Esophagus squamous epithelium (tissue), 5 donors: ENCODE results near the gene DBT. TPM values are rescaled to one million over a fixed set of nuclear protein-coding genes. Genes with fewer than 3 reads are reported as not detected.
A peak's percentile ranks its signal among the peaks of the same experiment; 100 is the strongest.
"Not testable (repeated sequence)": the region's sequence is repeated elsewhere in the genome, so short reads cannot be mapped to it uniquely, and the experiment has no call there.

Experiments
- DNase-seq: peaks from one replicate; lab custom pipeline; 2025; lab: John Stamatoyannopoulos, UW
- H3K27ac ChIP-seq, 4 donors: fragments of 200-600 bp; sonication (generic); one replicate each; pipeline ENCODE4 v1.5.1; 2016 to 2019; ENCODE audit warnings: mild to moderate bottlenecking in 1 of 4
- H3K27me3 ChIP-seq, 4 donors: fragments of 200-600 bp; sonication (generic); 1 replicate in 3 of 4; 2 replicates in 1 of 4; pipeline versions ENCODE4 v1.5.1 to v1.6.0; 2017 to 2021; ENCODE audit warnings: antibody characterized with exemption in 1 of 4
- H3K36me3 ChIP-seq, 3 donors: fragments of 200-600 bp; sonication (generic); one replicate each; pipeline ENCODE4 v1.5.1; 2016 to 2019
- H3K4me1 ChIP-seq, 3 donors: fragments of 200-600 bp; sonication (generic); one replicate each; pipeline ENCODE4 v1.5.1; 2017 to 2019
- H3K4me3 ChIP-seq, 4 donors: fragments of 200-600 bp; sonication (generic); 1 replicate in 3 of 4; 2 replicates in 1 of 4; pipeline ENCODE4 v1.5.1; 2016 to 2019; ENCODE audit warnings: mild to moderate bottlenecking in 2 of 4, moderate library complexity in 1 of 4
- H3K9me3 ChIP-seq, 3 donors: fragments of 200-600 bp; sonication (generic); one replicate each; pipeline ENCODE4 v1.5.1; 2016 to 2019
- CTCF ChIP-seq, 6 experiments: fragments of 450-650 bp in 4 of 6; fragments of 200-600 bp in 2 of 6; sonication (generic) in 2 of 6; IDR thresholded peaks; one replicate each; pipeline ENCODE4 v1.5.1; 2016 to 2019; ENCODE audit warnings: antibody characterized with exemption in 6 of 6, mild to moderate bottlenecking in 4 of 6, moderate library complexity in 4 of 6
- POLR2A ChIP-seq, 4 donors: fragments of 450-650 bp; IDR thresholded peaks; one replicate each; pipeline ENCODE4 v1.6.1; 2017; ENCODE audit warnings: antibody characterized with exemption in 4 of 4, mild to moderate bottlenecking in 4 of 4, moderate library complexity in 3 of 4
- WGBS, 2 donors: methylation state at CpG; one replicate each; pipeline ENCODE4 v1.1.5; 2018; 5-methylcytosine and 5-hydroxymethylcytosine counted together
- intact Hi-C: fragments of 100-400 bp; cut with DNase I; formaldehyde crosslinking; loops from one replicate; pipeline ENCODE4 v1.15.0; 2022
- total RNA-seq, 4 donors: library from RNA; depleted of rRNA; stranded (reverse); fragments of >200 nt; gene quantifications; one replicate each; pipeline ENCODE4 v1.1.0, GENCODE V29; 2016
- donor health status: DM: yes; HTN: yes; CAD: no.

DBT gene
- total RNA-seq, 4 donors from 2014 or later = 6.1 to 9.4 (median 6.8) TPM

GRCh38 chr1:100265562-100265930, 15.9 kb upstream of the DBT start:
- H3K9me3 ChIP-seq = no peaks in the 10 kb centered on the region
- H3K36me3 ChIP-seq = peaks cover 0 to 36% (median 0%) of the 10 kb centered on the region in 3 donors
- TF ChIP-seq POLR2A (IDR thresholded peaks at IDR 0.05) = no peak
- TF ChIP-seq CTCF (IDR thresholded peaks at IDR 0.05) = no peak
- H3K27me3 ChIP-seq = no peaks in the 10 kb centered on the region
- no peak for DNase-seq
- WGBS, 2 donors = 1 to 2% methylated on average over 12 of the region's 12 CpGs
- intact Hi-C loops = no loop called here
- H3K27ac ChIP-seq = peak overlapping the region; percentile 82 to 95 (median 92)
- peak overlapping the region; percentile 72 to 98 (median 92) for H3K4me3 ChIP-seq
- H3K4me1 ChIP-seq = peaks cover 6 to 43% (median 25%) of the 10 kb centered on the region in 3 donors

GRCh38 chr1:100264081-100264480, 14.4 kb upstream of the DBT start:
- intact Hi-C loops, H3K27ac ChIP-seq, H3K4me3 ChIP-seq, H3K9me3 ChIP-seq, DNase-seq, H3K27me3 ChIP-seq: not testable (repeated sequence)
- WGBS, 2 donors = 94 to 95% methylated on average over 5 of the region's 5 CpGs
- Histone ChIP-seq H3K4me1 (peaks cover 6 to 35% (median 25%) of the 10 kb centered on the region in 3 donors), H3K36me3 (peaks cover 0 to 21% (median 0%) of the 10 kb centered on the region in 3 donors)

GRCh38 chr1:100261686-100262085, 12.1 kb upstream of the DBT start:
- no peak overlapping the region for H3K27ac ChIP-seq
- no peak for DNase-seq
- peaks cover 0 to 11% (median 6%) of the 10 kb centered on the region in 3 donors for H3K4me1 ChIP-seq
- no peaks in the 10 kb centered on the region for H3K27me3 ChIP-seq
- H3K9me3 ChIP-seq = no peaks in the 10 kb centered on the region
- TF ChIP-seq POLR2A (IDR thresholded peaks at IDR 0.05) = no peak
- TF ChIP-seq CTCF (IDR thresholded peaks at IDR 0.05) = no peak
- intact Hi-C loops = no loop called here
- peaks cover 0 to 6% (median 0%) of the 10 kb centered on the region in 3 donors for H3K36me3 ChIP-seq
- H3K4me3 ChIP-seq = no peak overlapping the region

GRCh38 chr1:100258427-100258826, 8.8 kb upstream of the DBT start:
- H3K27ac ChIP-seq, H3K4me3 ChIP-seq, H3K36me3 ChIP-seq, intact Hi-C loops, H3K4me1 ChIP-seq, DNase-seq, H3K9me3 ChIP-seq, H3K27me3 ChIP-seq: not testable (repeated sequence)
- 72 to 81% methylated on average over 6 of the region's 6 CpGs for WGBS, 2 donors

GRCh38 chr1:100256273-100256672, 6.6 kb upstream of the DBT start:
- intact Hi-C loops, H3K27ac ChIP-seq, H3K4me1 ChIP-seq, H3K9me3 ChIP-seq, H3K4me3 ChIP-seq, DNase-seq, H3K36me3 ChIP-seq, H3K27me3 ChIP-seq: not testable (repeated sequence)
- WGBS, 2 donors = 83 to 89% methylated on average over 5 of the region's 5 CpGs

GRCh38 chr1:100253552-100253951, 3.9 kb upstream of the DBT start:
- Histone ChIP-seq H3K9me3 (no peaks in the 10 kb centered on the region), H3K27me3 (peaks cover 0 to 3% (median 0%) of the 10 kb centered on the region in 4 donors), H3K4me3 (no peak overlapping the region), H3K4me1 (peaks cover 3 to 16% (median 4%) of the 10 kb centered on the region in 3 donors), H3K27ac (no peak overlapping the region), H3K36me3 (no peaks in the 10 kb centered on the region)
- no peak for DNase-seq
- intact Hi-C loops = no loop called here
- TF ChIP-seq CTCF (IDR thresholded peaks at IDR 0.05) (no peak), POLR2A (IDR thresholded peaks at IDR 0.05) (no peak)
- WGBS, 2 donors = 63 to 70% methylated on average over 10 of the region's 10 CpGs

GRCh38 chr1:100252901-100253300, 3.3 kb upstream of the DBT start:
- TF ChIP-seq POLR2A (IDR thresholded peaks at IDR 0.05) = no peak
- TF ChIP-seq CTCF (IDR thresholded peaks at IDR 0.05) = no peak
- H3K36me3 ChIP-seq = no peaks in the 10 kb centered on the region
- H3K9me3 ChIP-seq = no peaks in the 10 kb centered on the region
- peaks cover 3 to 22% (median 8%) of the 10 kb centered on the region in 3 donors for H3K4me1 ChIP-seq
- intact Hi-C loops = no loop called here
- no peak overlapping the region for H3K4me3 ChIP-seq
- peaks cover 0 to 3% (median 0%) of the 10 kb centered on the region in 4 donors for H3K27me3 ChIP-seq
- DNase-seq = no peak
- no peak overlapping the region for H3K27ac ChIP-seq
- WGBS, 2 donors = 71 to 72% methylated on average over 4 of the region's 4 CpGs
